Activated naive CD8-positive, alpha-beta T cell treated with anti-CD3 and anti-CD28 coated beads for 36 hours (primary cell): ENCODE data around the gene HSPB6. TPM values are rescaled to one million over a fixed set of nuclear protein-coding genes. Genes with fewer than 3 reads are reported as not detected.
A peak's percentile ranks its signal among the peaks of the same experiment; 100 is the strongest.

ENCODE experiments used
- DNase-seq: peaks from one replicate; pipeline ENCODE4 v3.0.0; 2021
- H3K27ac Mint-ChIP-seq: one replicate; pipeline ENCODE4 v1.8.0; 2022; ENCODE audit warnings: mild to moderate bottlenecking, moderate library complexity, mixed read lengths
- H3K27me3 Mint-ChIP-seq: one replicate; pipeline ENCODE4 v1.8.0; 2022; ENCODE audit warnings: mild to moderate bottlenecking, mixed read lengths
- H3K36me3 Mint-ChIP-seq: one replicate; pipeline ENCODE4 v1.8.0; 2021; ENCODE audit warnings: mild to moderate bottlenecking, mixed read lengths
- H3K4me1 Mint-ChIP-seq: one replicate; pipeline ENCODE4 v1.8.0; 2021; ENCODE audit warnings: mixed read lengths
- H3K4me3 Mint-ChIP-seq: one replicate; pipeline ENCODE4 v1.8.0; 2022; ENCODE audit warnings: mild to moderate bottlenecking, moderate library complexity, mixed read lengths
- H3K9me3 Mint-ChIP-seq: one replicate; pipeline ENCODE4 v1.8.0; 2022; ENCODE audit warnings: mixed read lengths
- total RNA-seq, 2 experiments: library from RNA; stranded (reverse); gene quantifications; one replicate each; pipeline ENCODE4 v1.2.3, GENCODE V29; 2021

HSPB6 gene
- total RNA-seq, 2 experiments from 2014 or later, result 0.39 to 0.78 TPM

- Mint-ChIP-seq H3K4me3 (peak overlapping the region; percentile 85), H3K27me3 (no peaks in the 10 kb centered on the region), H3K4me1 (peaks cover 49% of the 10 kb centered on the region), H3K36me3 (peaks cover 30% of the 10 kb centered on the region), H3K9me3 (no peaks in the 10 kb centered on the region), H3K27ac (peak overlapping the region; percentile 99)
- no peak for DNase-seq
Measured at GRCh38 chr19:35746087-35746462, 10.8 kb downstream of the HSPB6 start.

GRCh38 chr19:35745328-35746086 is 11.3 kb downstream of the HSPB6 start, which contains the start of the genes PSENEN and U2AF1L4:
PSENEN (plus strand) TSS chr19:35745651; CDS start chr19:35745931, 280 bp downstream.
U2AF1L4 (minus strand) TSS chr19:35745418; CDS start chr19:35745391, 27 bp downstream.
- peaks cover 36% of the 10 kb centered on the region for H3K36me3 Mint-ChIP-seq
- peak; percentile 97 for DNase-seq
- no peaks in the 10 kb centered on the region for H3K9me3 Mint-ChIP-seq
- H3K27ac Mint-ChIP-seq, result peak within 1 kb of the TSS; percentile 99
- H3K4me3 Mint-ChIP-seq, result peak within 1 kb of the TSS; percentile 85
- H3K4me1 Mint-ChIP-seq, result peaks cover 52% of the 10 kb centered on the region
- no peaks in the 10 kb centered on the region for H3K27me3 Mint-ChIP-seq

GRCh38 chr19:35744430-35745327 is 12.2 kb downstream of the HSPB6 start:
- H3K27me3 Mint-ChIP-seq, result no peaks in the 10 kb centered on the region
- peaks cover 47% of the 10 kb centered on the region for H3K4me1 Mint-ChIP-seq
- peak overlapping the region; percentile 99 for H3K27ac Mint-ChIP-seq
- peaks cover 35% of the 10 kb centered on the region for H3K36me3 Mint-ChIP-seq
- H3K4me3 Mint-ChIP-seq, result peak overlapping the region; percentile 85
- no peaks in the 10 kb centered on the region for H3K9me3 Mint-ChIP-seq
- DNase-seq, result peak; percentile 90

GRCh38 chr19:35743640-35744429 is 13.0 kb downstream of the HSPB6 start:
- Mint-ChIP-seq H3K36me3 (peaks cover 40% of the 10 kb centered on the region), H3K4me3 (peak overlapping the region; percentile 85), H3K9me3 (no peaks in the 10 kb centered on the region), H3K27me3 (no peaks in the 10 kb centered on the region), H3K4me1 (peaks cover 45% of the 10 kb centered on the region), H3K27ac (peak overlapping the region; percentile 99)
- DNase-seq, result no peak

- H3K4me3 Mint-ChIP-seq, result peak within 1 kb of the TSS; percentile 85
Measured at GRCh38 chr19:35742121-35742724, 14.6 kb downstream of the HSPB6 start, which contains the start of gene IGFLR1. IGFLR1 (minus strand) TSS chr19:35742452; CDS start chr19:35741180, 1,272 bp downstream.

GRCh38 chr19:35741203-35741515 is 15.7 kb downstream of the HSPB6 start:
- Mint-ChIP-seq H3K27ac (peak overlapping the region; percentile 99), H3K4me1 (peaks cover 47% of the 10 kb centered on the region), H3K27me3 (no peaks in the 10 kb centered on the region), H3K4me3 (peak overlapping the region; percentile 85), H3K9me3 (no peaks in the 10 kb centered on the region), H3K36me3 (peaks cover 43% of the 10 kb centered on the region)
- DNase-seq, result no peak

More at GRCh38 chr19:35742121-35742724, 14.6 kb downstream of the HSPB6 start, which contains the start of gene IGFLR1:
- Mint-ChIP-seq H3K9me3 (no peaks in the 10 kb centered on the region), H3K4me1 (peaks cover 45% of the 10 kb centered on the region), H3K27me3 (no peaks in the 10 kb centered on the region), H3K27ac (peak within 1 kb of the TSS; percentile 99), H3K36me3 (peaks cover 43% of the 10 kb centered on the region)
- DNase-seq, result peak; percentile 84

GRCh38 chr19:35740423-35741202 is 16.2 kb downstream of the HSPB6 start:
- Mint-ChIP-seq H3K9me3 (no peaks in the 10 kb centered on the region), H3K36me3 (peaks cover 43% of the 10 kb centered on the region), H3K27me3 (no peaks in the 10 kb centered on the region), H3K4me1 (peaks cover 43% of the 10 kb centered on the region), H3K27ac (peak overlapping the region; percentile 96), H3K4me3 (peak overlapping the region; percentile 85)
- DNase-seq, result peak; percentile 97

GRCh38 chr19:35740108-35740422 is 16.8 kb downstream of the HSPB6 start:
- H3K4me3 Mint-ChIP-seq, result peak overlapping the region; percentile 85
- peak overlapping the region; percentile 96 for H3K27ac Mint-ChIP-seq
- DNase-seq, result no peak
- no peaks in the 10 kb centered on the region for H3K9me3 Mint-ChIP-seq
- H3K27me3 Mint-ChIP-seq, result no peaks in the 10 kb centered on the region
- H3K4me1 Mint-ChIP-seq, result peaks cover 43% of the 10 kb centered on the region
- H3K36me3 Mint-ChIP-seq, result peaks cover 43% of the 10 kb centered on the region

- Mint-ChIP-seq H3K4me3 (peak overlapping the region; percentile 85), H3K9me3 (no peaks in the 10 kb centered on the region), H3K27me3 (no peaks in the 10 kb centered on the region), H3K36me3 (peaks cover 45% of the 10 kb centered on the region), H3K27ac (peak overlapping the region; percentile 16), H3K4me1 (peaks cover 44% of the 10 kb centered on the region)
- no peak for DNase-seq
Measured at GRCh38 chr19:35739275-35740107, 17.3 kb downstream of the HSPB6 start.

GRCh38 chr19:35738887-35739229 is 18.0 kb downstream of the HSPB6 start:
- H3K9me3 Mint-ChIP-seq, result no peaks in the 10 kb centered on the region
- peaks cover 43% of the 10 kb centered on the region for H3K36me3 Mint-ChIP-seq
- H3K27ac Mint-ChIP-seq, result peak overlapping the region; percentile 50
- peaks cover 38% of the 10 kb centered on the region for H3K4me1 Mint-ChIP-seq
- no peaks in the 10 kb centered on the region for H3K27me3 Mint-ChIP-seq
- H3K4me3 Mint-ChIP-seq, result peak overlapping the region; percentile 19
- no peak for DNase-seq

GRCh38 chr19:35738021-35738886 is 18.6 kb downstream of the HSPB6 start:
- DNase-seq, result no peak
- Mint-ChIP-seq H3K27ac (peak overlapping the region; percentile 50), H3K36me3 (peaks cover 39% of the 10 kb centered on the region), H3K4me1 (peaks cover 33% of the 10 kb centered on the region), H3K9me3 (no peaks in the 10 kb centered on the region), H3K4me3 (peak overlapping the region; percentile 19), H3K27me3 (no peaks in the 10 kb centered on the region)
